ENCODE measurements around the gene NPLOC4.
"Not testable (repeated sequence)": the region's sequence is repeated elsewhere in the genome, so short reads cannot be mapped to it uniquely, and the experiment has no call there.

The NPLOC4 gene

DNA sequence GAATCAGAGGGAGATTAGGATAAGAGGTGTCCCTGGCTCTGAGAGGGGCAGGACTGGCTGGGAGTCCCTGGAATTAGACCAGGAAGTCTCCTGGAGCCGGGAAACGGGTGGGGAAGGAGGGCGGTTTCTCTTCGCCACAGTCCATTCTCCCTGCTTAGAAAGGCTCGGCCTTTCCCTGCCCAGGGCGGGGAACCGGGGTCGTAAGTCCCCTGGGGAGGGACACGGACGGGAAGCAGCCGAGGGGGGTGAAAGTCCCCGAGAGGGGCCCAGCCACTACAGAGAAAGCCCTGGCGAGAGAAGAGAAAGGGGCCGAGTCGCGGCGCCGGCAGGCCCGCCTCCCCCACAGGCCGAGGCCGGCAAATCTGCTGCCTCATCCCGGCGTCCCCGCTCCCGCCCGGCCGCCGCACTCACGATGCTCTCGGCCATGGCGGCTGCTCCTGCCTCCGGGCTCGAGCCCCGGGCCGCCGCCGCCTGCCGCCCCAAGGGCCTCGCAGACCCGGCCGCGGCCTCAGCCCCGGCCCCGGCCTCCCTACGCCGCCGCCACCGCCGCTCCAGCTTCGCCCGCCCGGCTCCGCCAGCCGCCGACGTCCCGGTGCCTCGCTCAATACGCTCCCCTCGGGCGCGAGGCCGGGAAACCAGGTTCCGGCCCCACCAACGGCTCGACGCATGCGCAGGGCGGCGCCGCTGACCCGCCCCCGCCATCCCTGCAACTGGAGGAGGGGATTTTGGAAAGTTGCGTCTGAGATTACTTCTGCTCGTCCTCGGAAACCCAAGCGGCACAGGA is at the start of gene NPLOC4, which contains the start of gene TSPAN10:
TSS of gene NPLOC4 (minus strand) at position 608 of the 784 bp plus-strand sequence. CDS start at position 426, 182 bp downstream.
TSS of gene TSPAN10 (plus strand) at position 692 of the 784 bp plus-strand sequence. CDS start 5,217 bp downstream, outside the sequence.
- peak; percentile 62 to 74 for DNase-seq (ENCODE audit: low read depth in 2 of 2)

- no peak for DNase-seq (ENCODE audit: low read depth in 2 of 2)
Measured at GRCh38 chr17:81686614-81687013, 49.7 kb upstream of the NPLOC4 start.

DNA sequence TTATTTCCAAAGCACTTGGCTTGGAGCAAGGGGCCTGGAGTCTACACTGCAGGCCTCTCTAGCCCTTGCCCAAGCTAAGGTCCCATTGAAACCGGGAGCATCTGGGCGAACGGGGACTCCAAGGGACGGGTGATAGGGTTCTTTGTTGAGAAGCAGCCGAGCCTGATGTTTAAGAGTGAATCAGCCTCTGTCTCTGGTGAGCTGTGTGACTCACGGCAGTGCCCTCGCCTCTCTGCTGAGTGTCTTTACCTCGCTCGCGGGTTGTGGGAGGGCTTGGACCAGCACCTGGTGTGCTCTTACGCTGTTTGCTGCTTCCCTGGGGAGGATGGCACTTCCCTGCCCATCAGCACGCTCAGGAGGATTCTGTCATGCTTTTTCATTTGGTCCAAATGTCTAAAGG is 48.2 kb upstream of the NPLOC4 start:
- peak in 1 of 2 donors; percentile 34 for DNase-seq (ENCODE audit: low read depth in 2 of 2)

DNA sequence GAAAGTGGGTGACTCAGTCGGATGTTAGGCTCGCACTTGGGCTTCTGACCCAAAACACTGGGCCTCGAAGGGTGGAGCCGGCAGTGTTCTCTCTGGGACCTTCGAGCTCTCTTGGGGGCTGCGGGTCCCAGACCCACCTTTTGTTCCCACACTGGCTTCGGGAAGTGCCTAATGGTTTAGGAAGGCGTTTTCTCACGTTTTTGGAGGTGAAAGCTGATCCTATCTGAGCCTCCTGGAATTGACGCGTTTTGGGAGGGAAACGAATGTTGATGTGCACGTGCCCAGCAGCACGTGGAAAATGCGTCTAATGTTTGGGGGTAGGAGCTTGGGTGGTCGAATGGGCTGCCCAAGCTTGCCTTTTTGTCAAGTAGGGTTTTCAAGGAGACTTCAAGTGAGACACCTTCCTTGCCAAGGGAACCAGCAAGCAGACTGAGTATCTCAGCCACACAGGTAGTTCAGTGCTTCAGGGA is 47.6 kb upstream of the NPLOC4 start:
- DNase-seq (ENCODE audit: low read depth in 2 of 2), result no peak

- peak; percentile 92 to 96 for DNase-seq (ENCODE audit: low read depth in 2 of 2)
Measured at GRCh38 chr17:81683584-81684441, 46.9 kb upstream of the NPLOC4 start, which contains the start of the genes ARL16 and HGS. Gene ARL16, minus strand, starts transcription at chr17:81683797. Its CDS starts 44 bp downstream, at chr17:81683753. Gene HGS, plus strand, starts transcription at chr17:81684011. Its CDS starts 56 bp downstream, at chr17:81684067.

DNA sequence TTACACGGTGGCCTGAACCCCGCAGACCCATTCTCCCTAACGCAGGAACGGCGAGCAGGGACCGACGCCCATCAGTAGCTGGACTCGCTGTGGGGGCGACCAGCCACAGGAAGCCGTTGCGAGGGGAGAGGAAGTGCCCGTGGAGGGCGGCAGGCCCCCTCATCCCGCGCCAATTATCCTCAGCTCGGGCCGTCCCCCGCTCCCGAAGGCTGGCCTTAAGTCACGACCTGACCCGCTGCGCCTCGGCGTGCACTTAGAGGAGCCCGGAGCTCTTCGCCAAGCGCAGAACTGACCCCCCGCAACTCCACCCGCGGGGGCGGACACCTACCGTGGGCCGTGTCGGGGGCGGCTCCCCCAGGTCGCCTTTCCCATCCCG is 46.3 kb upstream of the NPLOC4 start:
- DNase-seq (ENCODE audit: low read depth in 2 of 2), result no peak

DNA sequence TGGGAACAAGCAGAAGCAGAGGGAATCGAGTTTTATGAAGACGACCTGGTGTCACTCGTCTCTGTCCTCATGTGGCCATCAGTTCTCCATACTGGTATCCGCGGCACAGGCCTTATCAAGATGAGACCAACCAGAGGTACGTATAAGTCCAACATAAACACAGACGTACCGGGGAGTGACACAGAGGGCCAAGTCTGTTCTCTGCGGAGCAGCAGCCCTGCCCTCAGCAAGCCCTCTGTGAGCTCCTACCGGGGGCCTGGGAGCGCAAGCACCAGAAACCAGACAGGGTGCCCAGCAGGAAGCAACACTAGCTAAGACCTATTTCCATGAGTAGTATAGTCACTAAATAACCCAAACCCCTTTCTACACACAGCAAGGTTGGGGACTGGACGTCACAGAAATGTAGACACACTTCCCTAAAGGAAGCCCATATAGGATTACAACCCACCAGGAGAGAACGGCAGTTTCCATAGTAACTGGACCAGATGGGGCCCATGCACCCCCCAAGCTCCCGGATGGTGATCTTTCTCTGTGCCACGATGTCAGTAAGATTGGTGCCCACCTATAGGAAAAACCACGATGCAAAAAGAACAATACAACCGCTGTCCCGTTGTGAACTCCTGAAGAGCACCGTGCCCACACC is 45.8 kb upstream of the NPLOC4 start:
- DNase-seq (ENCODE audit: low read depth in 2 of 2), result no peak

GRCh38 chr17:81681672-81682071 is 44.8 kb upstream of the NPLOC4 start:
- no peak for DNase-seq (ENCODE audit: low read depth in 2 of 2)

DNA sequence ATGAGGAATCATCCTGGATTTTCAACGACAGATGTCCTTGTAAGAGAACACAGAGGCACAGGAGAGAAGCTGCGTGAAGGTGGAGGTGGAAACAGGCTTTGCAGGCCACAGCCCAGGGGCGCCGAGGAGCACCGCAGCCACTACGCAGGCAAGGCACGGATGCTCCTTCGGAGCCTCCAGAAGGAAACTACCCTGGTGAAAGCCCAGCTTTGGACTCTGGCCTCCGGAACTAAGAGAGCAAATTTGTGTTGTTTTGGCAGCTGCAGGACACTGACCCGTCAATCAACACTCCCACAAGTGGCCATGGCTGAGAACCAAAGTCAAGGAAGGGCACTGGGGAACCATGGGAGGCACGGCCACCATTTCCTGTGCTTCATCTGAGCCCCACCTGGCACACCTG is 43.2 kb upstream of the NPLOC4 start:
- no peak for DNase-seq (ENCODE audit: low read depth in 2 of 2)

- DNase-seq (ENCODE audit: low read depth in 2 of 2), result no peak
Measured at GRCh38 chr17:81676906-81677305, 40.0 kb upstream of the NPLOC4 start.

DNA sequence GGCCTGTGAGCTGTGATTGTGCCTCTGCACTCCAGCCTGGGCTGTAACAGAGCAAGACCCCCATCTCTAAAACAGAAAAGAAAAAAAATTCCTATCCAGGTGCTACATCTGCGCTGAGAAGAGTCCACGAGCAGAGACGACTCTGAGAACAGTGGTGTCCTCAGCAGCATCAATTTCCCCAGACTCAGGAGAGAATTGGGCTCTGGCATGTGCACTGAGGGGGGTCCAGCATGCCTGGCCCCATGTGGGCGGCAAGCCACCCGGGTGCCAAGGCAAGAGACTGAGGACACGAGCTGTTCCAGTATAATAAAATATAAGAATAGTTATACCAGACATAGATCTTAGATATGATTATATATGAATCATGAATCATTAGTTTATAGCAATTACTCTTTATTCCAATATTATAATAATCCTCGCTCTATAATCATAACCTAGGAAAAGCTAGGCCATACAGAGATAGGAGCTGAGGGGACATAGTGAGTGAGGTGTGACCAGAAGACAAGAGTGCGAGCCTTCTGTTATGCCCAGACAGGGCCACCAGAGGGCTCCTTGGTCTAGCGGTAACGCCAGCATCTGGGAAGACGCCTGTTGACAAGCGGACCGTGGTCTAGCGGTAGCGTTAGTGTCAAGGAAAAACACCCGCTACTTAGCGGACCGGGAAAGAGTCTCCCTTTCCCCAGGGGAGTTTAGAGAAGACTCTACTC is 38.8 kb upstream of the NPLOC4 start:
- not testable (repeated sequence) for DNase-seq (ENCODE audit: low read depth in 2 of 2)

DNA sequence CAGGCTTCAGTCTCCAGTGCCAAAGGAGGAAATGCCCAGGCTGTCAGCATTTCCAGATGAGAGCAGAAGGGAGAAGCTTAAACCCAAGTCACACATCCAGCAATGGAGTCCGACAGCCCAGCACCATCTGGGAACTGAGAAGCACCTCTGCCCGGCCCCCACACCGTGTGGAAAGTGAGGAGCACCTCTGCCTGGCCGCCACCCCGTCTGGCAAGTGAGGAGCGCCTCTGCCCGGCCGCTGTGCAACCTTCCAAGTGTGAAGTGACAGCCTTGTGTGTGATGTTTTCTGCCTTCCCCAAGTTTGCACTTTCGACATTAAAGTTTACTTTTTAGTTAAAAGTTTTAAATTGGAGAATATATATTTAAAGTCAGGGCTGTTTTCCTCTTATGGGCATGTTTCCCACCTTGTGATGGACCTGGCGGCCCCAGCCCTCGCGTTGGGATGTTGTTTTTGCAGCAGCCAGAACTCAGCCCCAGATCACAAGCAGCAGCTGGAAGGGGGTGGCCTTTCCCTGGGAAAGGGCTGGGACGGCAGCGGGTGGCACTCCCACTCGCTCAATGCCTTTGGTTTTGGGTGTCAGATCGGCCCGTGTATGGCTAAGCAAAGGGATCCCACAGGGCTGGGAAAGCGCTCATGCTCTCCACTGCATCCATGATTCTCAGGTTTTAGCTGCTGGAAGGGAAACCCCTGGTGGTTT is 36.8 kb upstream of the NPLOC4 start:
- no peak for DNase-seq (ENCODE audit: low read depth in 2 of 2)

GRCh38 chr17:81672954-81673353 is 36.0 kb upstream of the NPLOC4 start:
- no peak for DNase-seq (ENCODE audit: low read depth in 2 of 2)

- no peak for DNase-seq (ENCODE audit: low read depth in 2 of 2)
Measured at GRCh38 chr17:81672504-81672903, 35.6 kb upstream of the NPLOC4 start.

- DNase-seq (ENCODE audit: low read depth in 2 of 2), result no peak
Measured at GRCh38 chr17:81667754-81668153, 30.8 kb upstream of the NPLOC4 start.

GRCh38 chr17:81666342-81667191 is 29.7 kb upstream of the NPLOC4 start, which contains the start of the genes CCDC137 and OXLD1:
Gene CCDC137, plus strand, starts transcription at chr17:81666737. Its CDS starts 30 bp downstream, at chr17:81666767.
Gene OXLD1, minus strand, starts transcription at chr17:81666605. Its CDS starts 28 bp downstream, at chr17:81666577.
- peak; percentile 82 to 84 for DNase-seq (ENCODE audit: low read depth in 2 of 2)

GRCh38 chr17:81666092-81666341 is 29.1 kb upstream of the NPLOC4 start:
- DNase-seq (ENCODE audit: low read depth in 2 of 2), result no peak

GRCh38 chr17:81665205-81666091 is 28.5 kb upstream of the NPLOC4 start:
- DNase-seq (ENCODE audit: low read depth in 2 of 2), result no peak

- no peak for DNase-seq (ENCODE audit: low read depth in 2 of 2)
Measured at GRCh38 chr17:81664051-81664470, 27.1 kb upstream of the NPLOC4 start.

All from stimulated activated CD8-positive, alpha-beta memory T cell treated with anti-CD3 and anti-CD28 coated beads, Interleukin-15, amount 100 ng/mL, for 4 hours (primary cell).